Urothelium cell line (cell line): ENCODE results near the gene ATP2C2.
"Not testable (repeated sequence)": the region's sequence is repeated elsewhere in the genome, so short reads cannot be mapped to it uniquely, and the experiment has no call there.

Experiments
- DNase-seq: peaks from one replicate; pipeline ENCODE4 v3.0.0; 2011; ENCODE audit warnings: low spot score, mixed read lengths
- FAIRE-seq: peaks from 2 replicates; lab custom pipeline; 2011; peaks lifted over from hg19 to GRCh38; lab: Jason Lieb, UNC

Gene ATP2C2

GRCh38 chr16:84416407-84417321 lies 48.3 kb downstream of the ATP2C2 start:
- DNase-seq (no peak), FAIRE-seq (no peak)

GRCh38 chr16:84418056-84418849 lies 49.9 kb downstream of the ATP2C2 start:
- no peak for DNase-seq
- FAIRE-seq = no peak

GRCh38 chr16:84419730-84420129 lies 51.4 kb downstream of the ATP2C2 start:
- FAIRE-seq (no peak), DNase-seq (no peak)

GRCh38 chr16:84420556-84420955 lies 52.2 kb downstream of the ATP2C2 start:
- not testable (repeated sequence) for DNase-seq, FAIRE-seq

GRCh38 chr16:84421081-84421937 lies 53.0 kb downstream of the ATP2C2 start:
- DNase-seq (no peak), FAIRE-seq (no peak)

GRCh38 chr16:84421938-84422220 lies 53.5 kb downstream of the ATP2C2 start:
- no peak for DNase-seq
- no peak for FAIRE-seq

GRCh38 chr16:84423416-84423837 lies 55.1 kb downstream of the ATP2C2 start:
- FAIRE-seq = no peak
- DNase-seq = peak; percentile 57

GRCh38 chr16:84425696-84426095 lies 57.4 kb downstream of the ATP2C2 start:
- DNase-seq (no peak), FAIRE-seq (no peak)

- DNase-seq (no peak), FAIRE-seq (no peak)
These were observed 58.5 kb downstream of the ATP2C2 start for GRCh38 chr16:84426804-84427203.

GRCh38 chr16:84427553-84427952 lies 59.2 kb downstream of the ATP2C2 start:
- FAIRE-seq = no peak
- DNase-seq = no peak

- DNase-seq (no peak), FAIRE-seq (no peak)
These were observed 62.5 kb downstream of the ATP2C2 start for GRCh38 chr16:84430860-84431259.

- DNase-seq = no peak
- no peak for FAIRE-seq
These were observed 66.5 kb downstream of the ATP2C2 start for GRCh38 chr16:84434800-84435199.

- FAIRE-seq (no peak), DNase-seq (no peak)
These were observed 67.9 kb downstream of the ATP2C2 start for GRCh38 chr16:84436196-84436595.

GRCh38 chr16:84438971-84439696 lies 70.8 kb downstream of the ATP2C2 start:
- no peak for FAIRE-seq
- no peak for DNase-seq

- DNase-seq = no peak
- no peak for FAIRE-seq
These were observed 74.2 kb downstream of the ATP2C2 start for GRCh38 chr16:84442416-84443145.

GRCh38 chr16:84443166-84443802 lies 74.9 kb downstream of the ATP2C2 start:
- no peak for DNase-seq
- no peak for FAIRE-seq

GRCh38 chr16:84444476-84444875 lies 76.1 kb downstream of the ATP2C2 start:
- FAIRE-seq = no peak
- DNase-seq = no peak

- FAIRE-seq = no peak
- DNase-seq = no peak
These were observed 77.7 kb downstream of the ATP2C2 start for GRCh38 chr16:84446084-84446483.
